ENCODE results near the gene MSRB1. TPM values are rescaled to one million over a fixed set of nuclear protein-coding genes. Genes with fewer than 3 reads are reported as not detected.

The MSRB1 gene
- total RNA-seq, 4 donors from 2014 or later: 18.7 to 44.3 (median 31.7) TPM

GRCh38 chr16:1895068-1895467, 47.9 kb downstream of the MSRB1 start:
- TF ChIP-seq CTCF (IDR thresholded peaks at IDR 0.05) (no peak), POLR2A (IDR thresholded peaks at IDR 0.05) (no peak)
- intact Hi-C loops (cut with DNase I; ENCODE audit: low total_unique reads): no loop called here
- no peak overlapping the region for H3K4me3 ChIP-seq (ENCODE audit: low read depth, poor library complexity, severe bottlenecking)
- WGBS, 2 donors: 70 to 80% methylated on average over 5 of the region's 5 CpGs
- DNase-seq (ENCODE audit: low spot score in 2 of 2): no peak

GRCh38 chr16:1890708-1891050, 52.3 kb downstream of the MSRB1 start:
- H3K4me3 ChIP-seq (ENCODE audit: low read depth, poor library complexity, severe bottlenecking): no peak overlapping the region
- intact Hi-C loops (cut with DNase I; ENCODE audit: low total_unique reads): no loop called here
- WGBS, 2 donors: 20 to 24% methylated on average over 4 of the region's 4 CpGs
- TF ChIP-seq POLR2A (IDR thresholded peaks at IDR 0.05) (no peak), CTCF (IDR thresholded peaks at IDR 0.05) (no peak)
- DNase-seq (ENCODE audit: low spot score in 2 of 2): no peak

GRCh38 chr16:1890024-1890707, 52.8 kb downstream of the MSRB1 start:
- 46 to 50% methylated on average over 16 of the region's 16 CpGs for WGBS, 2 donors
- TF ChIP-seq CTCF (IDR thresholded peaks at IDR 0.05): no peak
- TF ChIP-seq POLR2A (IDR thresholded peaks at IDR 0.05): no peak
- H3K4me3 ChIP-seq (ENCODE audit: low read depth, poor library complexity, severe bottlenecking): no peak overlapping the region
- intact Hi-C loops (cut with DNase I; ENCODE audit: low total_unique reads): no loop called here
- DNase-seq (ENCODE audit: low spot score in 2 of 2): no peak

Other genes with a start within 250 kb of the MSRB1 start
- gene MAPK8IP3, start 237.0 kb downstream of the MSRB1 start, total RNA-seq: 10 to 100 TPM; 59.9 to 95.8 (median 62.9) TPM
- gene NME3, start 171.7 kb downstream of the MSRB1 start, total RNA-seq: 10 to 100 TPM; 77.7 to 98.4 (median 85.8) TPM
- 10 to 100 TPM in 3 of 4 donors, 1 to 10 TPM in 1; 7.6 to 22.3 (median 13.0) TPM for gene EME2, start 170.4 kb downstream of the MSRB1 start, total RNA-seq
- gene MRPS34, start 170.1 kb downstream of the MSRB1 start, total RNA-seq: 100 to 1,000 TPM in 3 of 4 donors, 10 to 100 TPM in 1; 90.9 to 126 (median 105) TPM
- gene SPSB3, start 160.6 kb downstream of the MSRB1 start, total RNA-seq: 100 to 1,000 TPM; 146 to 238 (median 172) TPM
- 100 to 1,000 TPM in 1 of 4 donors, 10 to 100 TPM in 3; 79.7 to 108 (median 91.3) TPM for gene NUBP2, start 160.2 kb downstream of the MSRB1 start, total RNA-seq
- under 1 TPM; 0.59 to 0.69 (median 0.64) TPM for gene IGFALS, start 149.5 kb downstream of the MSRB1 start, total RNA-seq
- gene HAGH, start 116.4 kb downstream of the MSRB1 start, total RNA-seq: 100 to 1,000 TPM in 1 of 4 donors, 10 to 100 TPM in 3; 57.8 to 104 (median 89.0) TPM
- 10 to 100 TPM; 46.2 to 89.0 (median 62.3) TPM for gene FAHD1, start 116.0 kb downstream of the MSRB1 start, total RNA-seq
- gene MEIOB, start 71.0 kb downstream of the MSRB1 start, total RNA-seq: under 1 TPM in 1 of 4 donors, not detected in 3; 0.42 TPM
- gene HS3ST6, start 24.8 kb downstream of the MSRB1 start, total RNA-seq: 100 to 1,000 TPM; 103 to 153 (median 120) TPM
- 1 to 10 TPM in 1 of 4 donors, not detected in 3; 1.6 TPM for gene RPL3L, start 11.5 kb upstream of the MSRB1 start, total RNA-seq
- gene NDUFB10, start 16.3 kb upstream of the MSRB1 start, total RNA-seq: 100 to 1,000 TPM; 183 to 245 (median 217) TPM
- gene RPS2, start 21.6 kb upstream of the MSRB1 start, total RNA-seq: 1,000 to 10,000 TPM; 2,603 to 4,441 (median 3,196) TPM
- not detected for gene RNF151, start 23.7 kb upstream of the MSRB1 start, total RNA-seq
- 100 to 1,000 TPM in 2 of 4 donors, 10 to 100 TPM in 2; 60.8 to 114 (median 83.7) TPM for gene TBL3, start 28.9 kb upstream of the MSRB1 start, total RNA-seq
- 1 to 10 TPM in 1 of 4 donors, under 1 TPM in 1, not detected in 2; 0.23 to 1.2 TPM for gene NOXO1, start 38.3 kb upstream of the MSRB1 start, total RNA-seq
- gene GFER, start 41.0 kb upstream of the MSRB1 start, total RNA-seq: 10 to 100 TPM in 3 of 4 donors, 1 to 10 TPM in 1; 9.7 to 14.4 (median 11.6) TPM
- 1 to 10 TPM in 1 of 4 donors, under 1 TPM in 2, not detected in 1; 0.72 to 1.1 (median 0.78) TPM for gene SYNGR3, start 46.8 kb upstream of the MSRB1 start, total RNA-seq
- gene ZNF598, start 66.6 kb upstream of the MSRB1 start, total RNA-seq: 100 to 1,000 TPM in 2 of 4 donors, 10 to 100 TPM in 2; 56.1 to 117 (median 86.5) TPM
- 1 to 10 TPM in 2 of 4 donors, under 1 TPM in 1, not detected in 1; 0.38 to 3.9 (median 1.6) TPM for gene NPW, start 76.6 kb upstream of the MSRB1 start, total RNA-seq
- gene NHERF2, start 83.7 kb upstream of the MSRB1 start, total RNA-seq: 10 to 100 TPM; 11.9 to 30.6 (median 27.3) TPM
- gene NTHL1, start 104.6 kb upstream of the MSRB1 start, total RNA-seq: 10 to 100 TPM in 3 of 4 donors, 1 to 10 TPM in 1; 5.8 to 29.9 (median 21.5) TPM
- gene TSC2, start 104.8 kb upstream of the MSRB1 start, total RNA-seq: 100 to 1,000 TPM in 1 of 4 donors, 10 to 100 TPM in 3; 56.7 to 130 (median 65.1) TPM
- gene PKD1, start 192.7 kb upstream of the MSRB1 start, total RNA-seq: 100 to 1,000 TPM; 125 to 266 (median 192) TPM
- 1 to 10 TPM in 3 of 4 donors, not detected in 1; 1.6 to 2.9 (median 2.0) TPM for gene RAB26, start 205.4 kb upstream of the MSRB1 start, total RNA-seq
- 10 to 100 TPM; 60.8 to 74.8 (median 68.9) TPM for gene TRAF7, start 212.6 kb upstream of the MSRB1 start, total RNA-seq